PC-3 (cell line): ENCODE results near the gene NPNT.

ENCODE experiments used
- EZH2 ChIP-seq: fragments of 300-600 bp; sonication (generic); IDR thresholded peaks from one replicate; pipeline ENCODE4 v1.6.1; 2017; ENCODE audit warnings: antibody characterized with exemption, mild to moderate bottlenecking, low read length; ENCODE audit not compliant: unreplicated experiment
- TF ChIP-seq, protein P1 (sequence below): fragments of 300-600 bp; sonication (generic); conservative IDR thresholded peaks from 2 replicates; pipeline ENCODE4 v1.5.1; 2017; ENCODE audit warnings: antibody characterized with exemption, low read depth, mild to moderate bottlenecking, low read length

DNA sequence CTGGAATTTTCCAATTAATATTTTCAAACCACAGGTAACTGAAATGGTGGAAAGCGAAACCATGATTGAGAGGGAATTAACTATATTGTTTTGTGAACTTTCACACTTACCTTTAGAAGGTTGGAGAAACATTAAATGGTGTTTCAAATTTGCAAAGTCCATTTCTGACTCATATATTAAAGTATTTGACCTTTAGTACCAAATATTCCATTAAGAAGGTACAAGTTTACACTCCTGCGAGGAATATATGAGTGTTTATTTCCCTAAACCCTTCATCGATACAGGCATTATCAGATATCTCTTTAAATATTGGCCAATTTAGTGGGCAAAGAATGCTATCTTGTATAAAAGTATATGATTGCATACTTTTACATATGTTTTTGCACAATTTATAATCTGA lies 44.1 kb upstream of the NPNT start:
- TF ChIP-seq, protein P1, sequence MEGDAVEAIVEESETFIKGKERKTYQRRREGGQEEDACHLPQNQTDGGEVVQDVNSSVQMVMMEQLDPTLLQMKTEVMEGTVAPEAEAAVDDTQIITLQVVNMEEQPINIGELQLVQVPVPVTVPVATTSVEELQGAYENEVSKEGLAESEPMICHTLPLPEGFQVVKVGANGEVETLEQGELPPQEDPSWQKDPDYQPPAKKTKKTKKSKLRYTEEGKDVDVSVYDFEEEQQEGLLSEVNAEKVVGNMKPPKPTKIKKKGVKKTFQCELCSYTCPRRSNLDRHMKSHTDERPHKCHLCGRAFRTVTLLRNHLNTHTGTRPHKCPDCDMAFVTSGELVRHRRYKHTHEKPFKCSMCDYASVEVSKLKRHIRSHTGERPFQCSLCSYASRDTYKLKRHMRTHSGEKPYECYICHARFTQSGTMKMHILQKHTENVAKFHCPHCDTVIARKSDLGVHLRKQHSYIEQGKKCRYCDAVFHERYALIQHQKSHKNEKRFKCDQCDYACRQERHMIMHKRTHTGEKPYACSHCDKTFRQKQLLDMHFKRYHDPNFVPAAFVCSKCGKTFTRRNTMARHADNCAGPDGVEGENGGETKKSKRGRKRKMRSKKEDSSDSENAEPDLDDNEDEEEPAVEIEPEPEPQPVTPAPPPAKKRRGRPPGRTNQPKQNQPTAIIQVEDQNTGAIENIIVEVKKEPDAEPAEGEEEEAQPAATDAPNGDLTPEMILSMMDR: no peak
- TF ChIP-seq EZH2: no peak
